Astrocyte of the cerebellum (primary cell): ENCODE results near the gene SDCCAG8.

Source experiments
- DNase-seq: peaks from one replicate; pipeline ENCODE4 v3.0.0-alpha.2; 2011; ENCODE audit warnings: low read depth
- H3K4me3 ChIP-seq: 2 replicates; pipeline ENCODE4 v1.5.1; 2011; ENCODE audit warnings: mild to moderate bottlenecking, low read depth, low read length, moderate library complexity
- in situ Hi-C: cut with HindIII; loops from 2 replicates; pipeline ENCODE4 v1.10.0; 2017; ENCODE audit warnings: low sequenced_read_pairs
- TF ChIP-seq, protein P1 (sequence below): IDR thresholded peaks from 2 replicates; pipeline ENCODE4 v1.5.1; 2012; ENCODE audit warnings: low read length, low read depth, moderate library complexity, mild to moderate bottlenecking; ENCODE audit errors: missing control alignments

SDCCAG8 gene

DNA sequence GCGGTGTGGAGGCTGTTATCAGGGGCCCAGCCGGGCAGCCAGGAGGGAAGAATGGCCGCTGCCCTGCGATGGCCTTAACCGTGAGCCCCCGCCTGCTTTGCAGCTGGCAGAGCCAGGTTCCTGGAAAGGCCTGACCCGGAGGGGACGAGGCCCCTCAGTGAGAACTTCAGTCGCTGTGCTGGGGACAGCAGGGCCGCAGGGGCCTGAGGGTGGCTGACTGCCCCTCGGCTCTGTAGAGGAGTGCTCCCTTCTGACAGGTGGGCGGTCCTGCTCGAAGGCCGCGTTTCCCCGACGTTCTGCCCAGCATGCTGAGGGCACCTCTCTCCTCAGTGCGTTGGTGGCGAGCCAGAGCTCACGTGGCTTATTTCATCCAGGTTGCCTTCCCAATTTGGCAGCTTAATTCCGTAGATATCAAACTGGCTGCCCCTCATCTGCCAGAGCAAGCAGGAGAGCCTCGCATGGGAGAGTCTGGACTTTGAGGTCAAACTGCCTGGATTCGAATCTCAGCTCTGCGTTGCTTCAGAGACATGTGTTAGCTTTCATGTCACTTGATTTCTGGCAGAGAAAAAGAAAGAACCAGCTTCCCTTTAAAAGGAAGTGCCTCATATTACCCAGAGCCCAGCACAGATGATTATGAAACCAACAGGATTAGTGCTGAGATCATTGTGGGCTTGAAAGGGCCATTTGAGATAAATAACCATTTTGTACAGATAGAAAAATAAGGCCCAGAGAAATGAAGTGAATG lies 239.8 kb downstream of the SDCCAG8 start:
- H3K4me3 ChIP-seq = no peak overlapping the region
- in situ Hi-C loops = no loop called here
- no peak for DNase-seq
- TF ChIP-seq, protein P1, sequence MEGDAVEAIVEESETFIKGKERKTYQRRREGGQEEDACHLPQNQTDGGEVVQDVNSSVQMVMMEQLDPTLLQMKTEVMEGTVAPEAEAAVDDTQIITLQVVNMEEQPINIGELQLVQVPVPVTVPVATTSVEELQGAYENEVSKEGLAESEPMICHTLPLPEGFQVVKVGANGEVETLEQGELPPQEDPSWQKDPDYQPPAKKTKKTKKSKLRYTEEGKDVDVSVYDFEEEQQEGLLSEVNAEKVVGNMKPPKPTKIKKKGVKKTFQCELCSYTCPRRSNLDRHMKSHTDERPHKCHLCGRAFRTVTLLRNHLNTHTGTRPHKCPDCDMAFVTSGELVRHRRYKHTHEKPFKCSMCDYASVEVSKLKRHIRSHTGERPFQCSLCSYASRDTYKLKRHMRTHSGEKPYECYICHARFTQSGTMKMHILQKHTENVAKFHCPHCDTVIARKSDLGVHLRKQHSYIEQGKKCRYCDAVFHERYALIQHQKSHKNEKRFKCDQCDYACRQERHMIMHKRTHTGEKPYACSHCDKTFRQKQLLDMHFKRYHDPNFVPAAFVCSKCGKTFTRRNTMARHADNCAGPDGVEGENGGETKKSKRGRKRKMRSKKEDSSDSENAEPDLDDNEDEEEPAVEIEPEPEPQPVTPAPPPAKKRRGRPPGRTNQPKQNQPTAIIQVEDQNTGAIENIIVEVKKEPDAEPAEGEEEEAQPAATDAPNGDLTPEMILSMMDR = no peak

DNA sequence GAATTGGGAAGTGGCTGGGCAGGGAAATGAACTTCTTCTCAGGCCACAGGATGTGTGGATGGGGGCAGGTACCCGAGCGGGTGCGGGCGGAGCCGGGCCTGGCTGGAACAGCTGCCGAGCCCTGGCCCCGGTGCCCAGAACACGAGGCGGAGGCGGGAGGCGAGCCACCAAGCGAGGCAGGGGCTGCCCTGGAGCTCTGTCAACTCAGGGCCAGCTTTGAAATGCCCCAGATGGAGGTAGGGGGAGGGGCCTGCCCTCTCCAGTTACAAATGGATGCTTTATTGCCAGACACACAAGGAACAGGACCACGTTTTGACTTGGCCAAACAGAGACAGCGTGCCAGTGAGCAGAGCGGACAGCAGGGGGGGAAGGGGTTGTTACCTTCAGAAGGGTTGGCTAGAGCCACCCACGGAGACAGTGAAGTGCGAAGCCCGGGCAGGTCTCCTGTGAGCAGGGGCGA lies 240.4 kb downstream of the SDCCAG8 start:
- in situ Hi-C loops = no loop called here
- H3K4me3 ChIP-seq = no peak overlapping the region
- no peak for DNase-seq
- TF ChIP-seq, protein P1 = no peak

DNA sequence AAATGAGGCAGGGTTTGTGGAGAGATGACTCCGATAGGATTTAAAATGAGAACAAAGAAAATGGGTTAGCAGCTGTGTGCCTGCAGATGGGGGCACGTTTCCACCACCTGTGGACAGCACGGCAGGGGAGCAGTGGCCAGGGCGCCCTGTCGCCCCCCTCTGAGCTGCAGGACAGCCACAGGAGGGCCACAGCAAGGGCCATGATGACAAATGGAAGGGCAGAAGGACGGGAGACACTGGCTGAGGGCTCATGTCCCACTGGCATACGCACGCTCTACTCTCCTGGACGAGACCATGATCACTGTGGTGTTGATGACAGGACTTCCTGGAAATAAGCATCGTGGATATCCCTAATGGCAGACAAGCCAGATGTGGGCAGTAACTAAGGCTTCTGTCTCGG lies 241.0 kb downstream of the SDCCAG8 start:
- DNase-seq = no peak
- in situ Hi-C loops = no loop called here
- no peak overlapping the region for H3K4me3 ChIP-seq
- TF ChIP-seq, protein P1 = no peak

DNA sequence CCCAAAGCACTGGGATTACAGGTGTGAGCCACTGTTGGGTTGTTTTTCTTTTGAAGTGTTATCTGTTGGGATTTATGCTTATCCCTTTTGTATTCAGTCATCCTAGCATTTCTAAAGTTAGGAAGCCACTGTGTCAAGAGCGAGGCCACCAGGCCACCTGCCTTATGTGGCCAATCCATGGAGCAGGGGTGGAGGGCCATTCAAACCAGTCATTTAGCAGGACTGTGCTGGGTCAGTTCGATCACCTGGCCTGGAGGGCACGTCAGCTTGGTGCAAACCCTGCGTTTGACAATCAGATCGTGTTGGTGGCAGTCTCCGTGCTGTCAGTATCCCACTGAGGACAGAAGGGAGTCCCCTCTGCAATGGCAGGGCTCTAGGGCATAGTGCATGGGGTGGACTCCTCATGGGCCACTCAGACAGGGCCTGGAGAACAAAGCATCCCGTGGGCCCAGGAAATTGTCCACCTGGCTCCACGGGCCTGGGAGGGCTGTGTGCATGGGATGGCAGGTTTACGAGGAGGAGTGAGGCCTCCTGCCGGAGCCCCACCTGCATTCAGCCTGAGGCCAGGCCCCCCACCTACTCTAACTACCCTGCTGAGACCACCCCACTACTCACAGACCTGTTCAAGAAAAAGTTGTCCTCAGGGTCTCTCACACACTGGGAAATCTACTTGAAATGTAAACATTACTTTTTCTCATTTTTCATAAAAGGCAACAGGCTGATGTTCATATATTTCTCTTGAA lies 242.3 kb downstream of the SDCCAG8 start:
- DNase-seq = no peak
- H3K4me3 ChIP-seq = no peak overlapping the region
- in situ Hi-C loops = no loop called here
- TF ChIP-seq, protein P1 = no peak

DNA sequence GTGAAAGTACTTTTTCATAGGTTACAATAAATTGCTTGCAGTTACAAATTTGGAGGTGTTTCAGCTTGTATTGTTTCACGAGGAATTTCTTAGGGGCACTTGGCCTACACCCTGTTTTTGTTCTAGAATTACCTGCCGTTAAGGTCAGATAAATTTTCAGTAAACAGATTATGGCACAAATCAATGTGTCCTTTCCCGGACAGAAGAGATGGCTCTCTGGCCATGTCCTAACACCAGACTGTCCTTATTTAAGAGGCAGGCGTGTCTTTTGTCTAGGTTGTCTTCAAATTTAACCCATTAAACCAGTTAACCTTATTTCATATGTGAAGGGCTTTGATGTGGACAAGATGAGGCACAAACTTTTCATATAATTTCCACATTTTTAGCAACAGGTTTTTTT lies 243.4 kb downstream of the SDCCAG8 start:
- in situ Hi-C loops = no loop called here
- DNase-seq = no peak
- TF ChIP-seq, protein P1 = no peak
- no peak overlapping the region for H3K4me3 ChIP-seq

DNA sequence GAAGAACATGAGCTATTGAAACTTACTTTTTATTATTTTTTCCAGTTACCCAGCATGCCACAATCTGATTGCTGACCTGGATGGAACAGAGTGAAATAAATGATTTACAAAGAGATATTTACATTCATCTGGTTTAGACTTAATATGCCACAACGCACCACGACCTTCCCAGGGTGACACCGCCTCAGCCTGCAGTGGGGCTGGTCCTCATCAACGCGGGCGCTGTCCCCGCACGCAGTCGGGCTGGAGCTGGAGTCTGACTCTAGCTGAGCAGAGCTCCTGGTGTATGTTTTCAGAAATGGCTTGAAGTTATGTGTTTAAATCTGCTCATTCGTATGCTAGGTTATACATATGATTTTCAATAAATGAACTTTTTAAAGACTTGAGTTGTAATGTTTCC lies 243.9 kb downstream of the SDCCAG8 start:
- in situ Hi-C loops = no loop called here
- no peak for DNase-seq
- TF ChIP-seq, protein P1 = no peak
- H3K4me3 ChIP-seq = no peak overlapping the region
